GM23248 (cell line): ENCODE measurements around the gene PIP5K1C. TPM values are rescaled to one million over a fixed set of nuclear protein-coding genes. Genes with fewer than 3 reads are reported as not detected.

Source experiments
- DNase-seq: peaks from one replicate; pipeline ENCODE4 v3.0.0-alpha.2; 2015
- H2AFZ ChIP-seq: fragments of 200-600 bp; sonication (generic); 2 replicates; pipeline ENCODE4 v1.6.1; 2016; ENCODE audit warnings: antibody characterized with exemption
- H3F3A ChIP-seq: fragments of 200-600 bp; sonication (generic); 2 replicates; pipeline ENCODE4 v1.6.1; 2016; ENCODE audit warnings: mild to moderate bottlenecking, antibody characterized with exemption, mixed run types; ENCODE audit not compliant: insufficient read depth
- H3K27ac ChIP-seq: fragments of 200-600 bp; sonication (generic); 2 replicates; pipeline ENCODE4 v1.5.1; 2016; ENCODE audit warnings: mild to moderate bottlenecking
- H3K27me3 ChIP-seq: fragments of 200-600 bp; sonication (generic); replicated peaks from 2 replicates; pipeline ENCODE4 v1.6.1; 2016; ENCODE audit warnings: mild to moderate bottlenecking; ENCODE audit not compliant: insufficient read depth
- H3K36me3 ChIP-seq: fragments of 200-600 bp; sonication (generic); 2 replicates; pipeline ENCODE4 v1.6.1; 2016; ENCODE audit warnings: low read depth, mild to moderate bottlenecking
- H3K4me1 ChIP-seq: fragments of 200-600 bp; sonication (generic); 2 replicates; pipeline ENCODE4 v1.6.1; 2016; ENCODE audit warnings: mild to moderate bottlenecking; ENCODE audit not compliant: insufficient read depth
- H3K4me2 ChIP-seq: fragments of 200-600 bp; sonication (generic); one replicate; pipeline ENCODE4 v1.6.1; 2016; ENCODE audit warnings: mild to moderate bottlenecking; ENCODE audit not compliant: unreplicated experiment
- H3K4me3 ChIP-seq: fragments of 200-600 bp; sonication (generic); 2 replicates; pipeline ENCODE4 v1.5.1; 2016; ENCODE audit warnings: mild to moderate bottlenecking
- H3K79me2 ChIP-seq: fragments of 200-600 bp; sonication (generic); 2 replicates; pipeline ENCODE4 v1.6.1; 2016; ENCODE audit warnings: mild to moderate bottlenecking; ENCODE audit not compliant: insufficient read depth
- H3K9ac ChIP-seq: fragments of 200-600 bp; sonication (generic); 2 replicates; pipeline ENCODE4 v1.6.1; 2016; ENCODE audit warnings: mild to moderate bottlenecking
- H3K9me2 ChIP-seq: fragments of 200-600 bp; sonication (generic); 2 replicates; pipeline ENCODE4 v1.6.1; 2016; ENCODE audit warnings: mixed run types, mild to moderate bottlenecking, moderate library complexity; ENCODE audit not compliant: insufficient read depth
- H3K9me3 ChIP-seq: fragments of 200-600 bp; sonication (generic); one replicate; pipeline ENCODE4 v1.6.1; 2017; ENCODE audit warnings: low read depth
- H4K20me1 ChIP-seq: fragments of 200-600 bp; sonication (generic); 2 replicates; pipeline ENCODE4 v1.6.0; 2016; ENCODE audit not compliant: insufficient read depth
- EZH2 ChIP-seq: fragments of 200-600 bp; sonication (generic); IDR thresholded peaks from 2 replicates; pipeline ENCODE4 v1.6.1; 2018; ENCODE audit warnings: antibody characterized with exemption, mild to moderate bottlenecking; ENCODE audit not compliant: insufficient read depth, poor library complexity, severe bottlenecking
- EZH2phosphoT487 ChIP-seq: fragments of 200-600 bp; sonication (generic); IDR thresholded peaks from 2 replicates; pipeline ENCODE4 v1.6.1; 2018; ENCODE audit warnings: antibody characterized with exemption, moderate library complexity, mild to moderate bottlenecking, low read depth; ENCODE audit not compliant: insufficient read depth
- WGBS, 2 experiments: methylation state at CpG; one replicate each; pipeline ENCODE4 v1.1.6; 2015 to 2017; ENCODE audit warnings: low lambda C conversion rate in 2 of 2, low coverage in 1 of 2; ENCODE audit errors: missing lambda C conversion rate in 2 of 2; 5-methylcytosine and 5-hydroxymethylcytosine counted together
- in situ Hi-C: fragments of 300-500 bp; cut with MboI; formaldehyde crosslinking; loops from 2 replicates; pipeline ENCODE4 v1.15.0; 2020
- polyA plus RNA-seq: library from polyadenylated mRNA; unstranded; fragments of >200 nt; fragmentation: Nextera tagmentation; extraction: Ambion mirVana; gene quantifications from 2 replicates; pipeline ENCODE4 v1.2.1, GENCODE V29; 2016
- total RNA-seq: library from RNA; depleted of rRNA; stranded (reverse); fragments of >200 nt; shearing (Covaris generic); gene quantifications from 2 replicates; pipeline ENCODE4 v1.2.3, GENCODE V29; 2014

PIP5K1C gene
- total and polyA plus RNA-seq, 2 experiments from 2014 or later: 31.2 to 34.0 TPM

DNA sequence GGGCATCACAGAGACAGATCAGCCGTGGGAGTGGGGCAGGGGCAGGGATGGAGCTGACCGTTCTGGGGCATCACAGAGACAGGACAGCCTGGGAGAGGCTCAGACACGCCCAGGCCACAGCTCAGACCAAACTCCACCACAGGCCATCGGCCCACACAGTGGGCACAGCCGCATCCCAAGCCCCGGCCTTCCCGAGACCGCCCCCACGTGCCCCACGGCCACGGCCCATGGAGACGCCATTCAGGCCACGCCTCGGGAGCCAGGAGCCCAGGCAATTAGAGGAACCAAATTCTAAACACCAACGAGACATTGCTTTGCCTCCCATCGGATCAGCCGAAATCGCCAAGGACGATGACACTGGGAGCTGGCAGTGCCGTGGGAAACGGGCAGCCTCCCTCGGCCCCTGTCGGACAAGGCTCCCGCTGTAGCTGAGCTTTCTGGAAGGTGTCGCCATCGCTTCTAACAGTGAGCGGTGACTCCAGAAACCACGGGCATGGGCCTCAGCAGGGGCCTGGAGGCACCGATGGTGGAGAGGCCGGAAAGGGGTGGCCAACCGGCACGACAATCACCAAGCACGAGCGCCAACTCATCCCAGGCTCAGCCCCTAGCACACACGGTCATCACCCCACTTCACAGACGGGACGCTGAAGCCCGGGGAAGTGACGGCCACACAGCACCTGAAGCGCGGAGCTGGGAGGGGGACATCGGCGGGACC lies 2.4 kb downstream of the PIP5K1C start:
- Histone ChIP-seq H3K4me3 (no peak overlapping the region), H3F3A (no peaks in the 10 kb centered on the region), H3K9me2 (no peaks in the 10 kb centered on the region)

GRCh38 chr19:3697094-3697493 lies 3.2 kb downstream of the PIP5K1C start:
- H3K4me1 ChIP-seq: 0 out of 2 replicates have a peak, but pooled peaks cover 3% of the 10 kb centered on the region
- no peak for DNase-seq
- no peaks in the 10 kb centered on the region for H3K9me2 ChIP-seq
- H4K20me1 ChIP-seq: peaks cover 2% of the 10 kb centered on the region; the same call in 1 of the 2 replicates
- TF ChIP-seq EZH2: no peak
- TF ChIP-seq EZH2phosphoT487: no peak
- no peak overlapping the region for H3K27ac ChIP-seq
- no peak overlapping the region for H3K4me3 ChIP-seq
- H3F3A ChIP-seq: no peaks in the 10 kb centered on the region
- no peaks in the 10 kb centered on the region for H3K27me3 ChIP-seq
- H2AFZ ChIP-seq: no peak overlapping the region
- in situ Hi-C loops: no loop called here
- peaks cover 77% of the 10 kb centered on the region for H3K79me2 ChIP-seq
- H3K9me3 ChIP-seq: no peaks in the 10 kb centered on the region
- no peak overlapping the region for H3K9ac ChIP-seq
- 91% methylated on average over 13 to 30 of the region's 30 CpGs for WGBS, 2 experiments
- no peaks in the 10 kb centered on the region for H3K36me3 ChIP-seq
- H3K4me2 ChIP-seq: no peak overlapping the region

More for the DNA sequence above, 2.4 kb downstream of the PIP5K1C start:
- no peaks in the 10 kb centered on the region for H3K9me3 ChIP-seq
- H3K79me2 ChIP-seq: peaks cover 70% of the 10 kb centered on the region
- no peaks in the 10 kb centered on the region for H4K20me1 ChIP-seq
- 0 out of 2 replicates have a peak, but pooled peaks cover 3% of the 10 kb centered on the region for H3K4me1 ChIP-seq
- H3K4me2 ChIP-seq: no peak overlapping the region
- in situ Hi-C loops: no loop called here
- H3K36me3 ChIP-seq: no peaks in the 10 kb centered on the region
- no peak for DNase-seq
- H3K27ac ChIP-seq: no peak overlapping the region
- TF ChIP-seq EZH2phosphoT487 (no peak), EZH2 (no peak)
- no peak overlapping the region for H2AFZ ChIP-seq
- no peaks in the 10 kb centered on the region for H3K27me3 ChIP-seq
- H3K9ac ChIP-seq: no peak overlapping the region
- 87% methylated on average over 40 to 43 of the region's 43 CpGs for WGBS, 2 experiments

DNA sequence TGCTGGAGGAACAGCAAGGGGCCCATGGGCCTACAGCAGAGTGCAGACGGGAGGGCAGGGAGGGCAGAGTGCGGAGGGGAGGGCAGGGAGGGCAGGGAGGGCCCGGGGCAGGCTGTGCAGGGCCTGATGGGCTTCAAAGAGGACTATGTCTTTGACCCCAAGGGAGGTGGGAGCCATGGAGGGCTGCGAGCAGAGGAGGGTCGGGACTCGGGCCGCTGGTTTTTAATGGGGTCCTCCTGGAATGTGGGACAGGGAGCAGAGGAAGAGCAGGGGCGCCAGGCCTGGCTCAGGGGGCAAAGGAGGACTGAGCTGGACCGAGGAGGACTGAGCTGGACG lies 3.6 kb downstream of the PIP5K1C start:
- no peak overlapping the region for H3K9ac ChIP-seq
- H4K20me1 ChIP-seq: peaks cover 5% of the 10 kb centered on the region; the same call in 1 of the 2 replicates
- no peak overlapping the region for H2AFZ ChIP-seq
- no peaks in the 10 kb centered on the region for H3K36me3 ChIP-seq
- in situ Hi-C loops: no loop called here
- WGBS, 2 experiments: 89 to 100% methylated on average over 6 to 10 of the region's 10 CpGs
- no peak for DNase-seq
- H3K9me3 ChIP-seq: no peaks in the 10 kb centered on the region
- H3F3A ChIP-seq: no peaks in the 10 kb centered on the region
- no peak overlapping the region for H3K4me2 ChIP-seq
- no peak overlapping the region for H3K4me3 ChIP-seq
- H3K79me2 ChIP-seq: peaks cover 82% of the 10 kb centered on the region
- H3K9me2 ChIP-seq: no peaks in the 10 kb centered on the region
- TF ChIP-seq EZH2phosphoT487: no peak
- no peak for TF ChIP-seq EZH2
- no peak overlapping the region for H3K27ac ChIP-seq
- H3K27me3 ChIP-seq: no peaks in the 10 kb centered on the region
- 0 out of 2 replicates have a peak, but pooled peaks cover 3% of the 10 kb centered on the region for H3K4me1 ChIP-seq

DNA sequence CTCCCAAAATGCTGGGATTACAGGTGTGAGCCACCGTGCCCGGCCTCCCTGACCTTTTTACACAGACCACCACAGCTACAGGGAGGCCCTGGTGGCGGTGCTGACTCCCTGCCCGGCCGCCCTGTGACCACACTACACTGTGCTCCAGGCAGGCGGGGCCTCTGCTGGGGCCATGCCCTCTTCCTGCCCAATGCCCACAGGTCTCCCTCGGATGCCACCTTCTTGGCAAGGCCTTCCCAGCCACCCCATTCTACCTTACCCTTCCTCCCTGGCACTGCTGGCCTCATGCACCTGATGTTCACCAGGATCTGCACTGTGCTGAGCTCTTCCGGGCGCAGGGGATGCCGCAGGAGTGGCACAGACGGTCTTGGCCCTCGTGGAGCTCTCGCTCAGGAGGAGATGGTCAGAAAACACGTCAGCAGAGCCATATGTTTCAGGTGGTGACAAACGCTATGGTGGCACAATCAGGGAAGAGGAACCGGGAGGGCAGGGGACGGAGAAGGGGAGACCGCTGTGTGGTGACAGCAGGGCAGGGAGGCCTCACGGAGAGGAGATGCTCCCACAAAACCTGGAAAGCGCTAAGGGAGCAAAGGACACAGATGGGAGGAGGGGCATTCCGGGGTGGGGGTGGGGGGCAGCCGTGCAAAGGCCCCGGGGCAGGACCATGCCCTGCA lies 4.1 kb downstream of the PIP5K1C start:
- no peaks in the 10 kb centered on the region for H3K9me2 ChIP-seq
- TF ChIP-seq EZH2phosphoT487 (no peak), EZH2 (no peak)
- no peaks in the 10 kb centered on the region for H3K36me3 ChIP-seq
- no peaks in the 10 kb centered on the region for H3K9me3 ChIP-seq
- H2AFZ ChIP-seq: no peak overlapping the region
- WGBS, 2 experiments: 80 to 84% methylated on average over 20 to 23 of the region's 23 CpGs
- peaks cover 87% of the 10 kb centered on the region for H3K79me2 ChIP-seq
- in situ Hi-C loops: no loop called here
- 0 out of 2 replicates have a peak, but pooled peaks cover 3% of the 10 kb centered on the region for H3K4me1 ChIP-seq
- H3K4me2 ChIP-seq: no peak overlapping the region
- H3F3A ChIP-seq: no peaks in the 10 kb centered on the region
- H3K27ac ChIP-seq: no peak overlapping the region
- DNase-seq: no peak
- peaks cover 5% of the 10 kb centered on the region; the same call in 1 of the 2 replicates for H4K20me1 ChIP-seq
- no peak overlapping the region for H3K9ac ChIP-seq
- H3K27me3 ChIP-seq: no peaks in the 10 kb centered on the region
- H3K4me3 ChIP-seq: no peak overlapping the region
